ENCODE data around the gene RCBTB2.

Gene RCBTB2

GRCh38 chr13:48562296-48563066 is 29.6 kb upstream of the RCBTB2 start:
- no peak for DNase-seq

- no peak for DNase-seq
These were observed 28.8 kb upstream of the RCBTB2 start for GRCh38 chr13:48561466-48562235.

- no peak for DNase-seq
These were observed 27.9 kb upstream of the RCBTB2 start for GRCh38 chr13:48560657-48561337.

GRCh38 chr13:48559638-48560320 is 26.9 kb upstream of the RCBTB2 start:
- no peak for DNase-seq

- DNase-seq = no peak
These were observed 23.9 kb upstream of the RCBTB2 start for GRCh38 chr13:48556817-48557216.

GRCh38 chr13:48555441-48555840 is 22.6 kb upstream of the RCBTB2 start:
- DNase-seq = no peak

GRCh38 chr13:48551329-48551728 is 18.4 kb upstream of the RCBTB2 start:
- no peak for DNase-seq

GRCh38 chr13:48549658-48550057 is 16.8 kb upstream of the RCBTB2 start:
- no peak for DNase-seq

- no peak for DNase-seq
These were observed 14.8 kb upstream of the RCBTB2 start for GRCh38 chr13:48547663-48548092.

- no peak for DNase-seq
These were observed 12.7 kb upstream of the RCBTB2 start for GRCh38 chr13:48545608-48546007.

GRCh38 chr13:48542581-48543341 is 9.9 kb upstream of the RCBTB2 start:
- DNase-seq = peak; percentile 51

GRCh38 chr13:48542138-48542537 is 9.3 kb upstream of the RCBTB2 start:
- DNase-seq = no peak

- DNase-seq = no peak
These were observed 6.7 kb upstream of the RCBTB2 start for GRCh38 chr13:48539550-48539949.

GRCh38 chr13:48536621-48537250 is 3.9 kb upstream of the RCBTB2 start:
- no peak for DNase-seq

GRCh38 chr13:48535766-48536165 is 2.9 kb upstream of the RCBTB2 start:
- no peak for DNase-seq

GRCh38 chr13:48534911-48535501 is 2.1 kb upstream of the RCBTB2 start:
- DNase-seq = no peak

GRCh38 chr13:48533961-48534600 is 1.2 kb upstream of the RCBTB2 start:
- no peak for DNase-seq

GRCh38 chr13:48532256-48532505 is 699 bp downstream of the RCBTB2 start:
- DNase-seq = no peak

- DNase-seq = no peak
These were observed 1.2 kb downstream of the RCBTB2 start for GRCh38 chr13:48531416-48532255.

GRCh38 chr13:48530833-48531232 is 2.0 kb downstream of the RCBTB2 start:
- no peak for DNase-seq

Data from femur (tissue), 1 donor.